Liver (tissue), 9 donors: ENCODE data around the gene TMPRSS12. TPM values are rescaled to one million over a fixed set of nuclear protein-coding genes. Genes with fewer than 3 reads are reported as not detected.
A peak's percentile ranks its signal among the peaks of the same experiment; 100 is the strongest.

Experiments
- DNase-seq: peaks from one replicate; pipeline ENCODE4 v3.0.0-alpha.2; 2017; ENCODE audit warnings: low spot score
- H3K27ac ChIP-seq, 2 donors: one replicate each; pipeline ENCODE4 v1.7.0; 2013; ENCODE audit warnings: inconsistent platforms in 2 of 2, low read length in 2 of 2, control low read depth in 1 of 2, low read depth in 1 of 2, mild to moderate bottlenecking in 1 of 2
- H3K27me3 ChIP-seq, 4 donors: one replicate each; pipeline versions ENCODE4 v1.6.1 to v1.7.0; 2013; ENCODE audit warnings: low read length in 3 of 4, inconsistent platforms in 1 of 4, mild to moderate bottlenecking in 1 of 4, moderate library complexity in 1 of 4; ENCODE audit not compliant: control insufficient read depth in 4 of 4, insufficient read depth in 4 of 4
- H3K36me3 ChIP-seq, 4 donors: one replicate each; pipeline versions ENCODE4 v1.6.1 to v1.7.0; 2013; ENCODE audit warnings: low read length in 3 of 4, mild to moderate bottlenecking in 3 of 4, low read depth in 1 of 4, moderate library complexity in 1 of 4; ENCODE audit not compliant: control insufficient read depth in 4 of 4, insufficient read depth in 3 of 4
- H3K4me1 ChIP-seq, 4 donors: one replicate each; pipeline versions ENCODE4 v1.6.1 to v1.7.0; 2013; ENCODE audit warnings: low read length in 3 of 4, mild to moderate bottlenecking in 3 of 4, moderate library complexity in 1 of 4; ENCODE audit not compliant: control insufficient read depth in 4 of 4, insufficient read depth in 4 of 4
- H3K4me3 ChIP-seq, 3 donors: one replicate each; pipeline versions ENCODE4 v1.6.1 to v1.7.0; 2013; ENCODE audit warnings: low read length in 3 of 3, control low read depth in 1 of 3, low read depth in 1 of 3, mild to moderate bottlenecking in 1 of 3
- H3K9ac ChIP-seq, 2 donors: one replicate each; pipeline ENCODE4 v1.7.0; 2013; ENCODE audit warnings: low read length in 2 of 2, mild to moderate bottlenecking in 2 of 2, moderate library complexity in 2 of 2, control low read depth in 1 of 2, low read depth in 1 of 2
- H3K9me3 ChIP-seq, 4 donors: one replicate each; pipeline versions ENCODE4 v1.6.1 to v1.7.0; 2013; ENCODE audit warnings: low read length in 3 of 4; ENCODE audit not compliant: control insufficient read depth in 4 of 4
- FOXA1 ChIP-seq: IDR thresholded peaks from 2 replicates; pipeline ENCODE4 v1.6.1; 2016; ENCODE audit warnings: antibody characterized with exemption
- FOXA2 ChIP-seq: IDR thresholded peaks from 2 replicates; pipeline ENCODE4 v1.6.1; 2016; ENCODE audit warnings: antibody characterized with exemption
- HNF4A ChIP-seq, 2 donors: conservative IDR thresholded peaks; 2 replicates each; pipeline ENCODE4 v1.6.1; 2016; ENCODE audit warnings: antibody characterized with exemption in 2 of 2, mild to moderate bottlenecking in 2 of 2
- HNF4G ChIP-seq: IDR thresholded peaks from 2 replicates; pipeline ENCODE4 v1.6.1; 2016; ENCODE audit warnings: antibody characterized with exemption
- JUND ChIP-seq, 2 donors: IDR thresholded peaks; 2 replicates each; pipeline ENCODE4 v1.6.1; 2016; ENCODE audit warnings: antibody characterized with exemption in 2 of 2
- NR2F2 ChIP-seq: IDR thresholded peaks from 2 replicates; pipeline ENCODE4 v1.6.1; 2016; ENCODE audit warnings: antibody characterized with exemption
- RAD21 ChIP-seq, 2 donors: IDR thresholded peaks; 2 replicates each; pipeline ENCODE4 v1.6.1; 2016; ENCODE audit warnings: antibody characterized with exemption in 2 of 2, mild to moderate bottlenecking in 2 of 2
- RXRA ChIP-seq, 2 donors: IDR thresholded peaks; 2 replicates each; pipeline ENCODE4 v1.6.1; 2017 to 2018; ENCODE audit warnings: antibody characterized with exemption in 2 of 2, mild to moderate bottlenecking in 1 of 2
- SP1 ChIP-seq: IDR thresholded peaks from 2 replicates; pipeline ENCODE4 v1.6.1; 2018; ENCODE audit warnings: antibody characterized with exemption, mild to moderate bottlenecking
- TAF1 ChIP-seq: conservative IDR thresholded peaks from 2 replicates; pipeline ENCODE4 v1.6.1; 2016; ENCODE audit warnings: antibody characterized with exemption, mild to moderate bottlenecking
- YY1 ChIP-seq: IDR thresholded peaks from 2 replicates; pipeline ENCODE4 v1.6.1; 2016; ENCODE audit warnings: antibody characterized with exemption, mild to moderate bottlenecking
- WGBS: extraction: QIAGEN DNeasy Blood & Tissue Kit; methylation state at CpG from one replicate; pipeline ENCODE4 v1.1.7; 2013; 5-methylcytosine and 5-hydroxymethylcytosine counted together
- polyA plus RNA-seq, 2 donors: library from polyadenylated mRNA; stranded (reverse) in 1 of 2; unstranded in 1 of 2; fragments of 200-250 nt in 1 of 2; fragments of >200 nt in 1 of 2; fragmentation: Nextera tagmentation in 1 of 2; extraction: Ambion mirVana in 1 of 2; gene quantifications; one replicate each; pipeline versions ENCODE4 v1.2.1 to v1.2.3, GENCODE V29; 2013 to 2015
- total RNA-seq, 2 donors: library from RNA; depleted of rRNA; stranded (reverse); fragments of >200 nt; gene quantifications; one replicate each; pipeline ENCODE4 v1.2.3, GENCODE V29; 2014
- TF ChIP-seq, protein P1 (sequence below): IDR thresholded peaks from 2 replicates; pipeline ENCODE4 v1.6.1; 2016; ENCODE audit warnings: antibody characterized with exemption, mild to moderate bottlenecking
- TF ChIP-seq, protein P2 (sequence below): IDR thresholded peaks from 2 replicates; pipeline ENCODE4 v1.6.1; 2016; ENCODE audit warnings: antibody characterized with exemption
- TF ChIP-seq, protein P3 (sequence below): fragments of 150-350 bp; IDR thresholded peaks from 2 replicates; pipeline ENCODE4 v1.5.1; 2017; ENCODE audit warnings: improper control_type of control experiment, low read depth, low read length; ENCODE audit not compliant: missing input control
- TF ChIP-seq, protein P4 (sequence below): IDR thresholded peaks from 2 replicates; pipeline ENCODE4 v1.6.1; 2016; ENCODE audit warnings: antibody characterized with exemption
- donor health status: healthy.
- donor health status: healthy.
- donor health status: healthy.
- donor health status: healthy.
- donor health status: healthy.

Gene TMPRSS12, protein sequence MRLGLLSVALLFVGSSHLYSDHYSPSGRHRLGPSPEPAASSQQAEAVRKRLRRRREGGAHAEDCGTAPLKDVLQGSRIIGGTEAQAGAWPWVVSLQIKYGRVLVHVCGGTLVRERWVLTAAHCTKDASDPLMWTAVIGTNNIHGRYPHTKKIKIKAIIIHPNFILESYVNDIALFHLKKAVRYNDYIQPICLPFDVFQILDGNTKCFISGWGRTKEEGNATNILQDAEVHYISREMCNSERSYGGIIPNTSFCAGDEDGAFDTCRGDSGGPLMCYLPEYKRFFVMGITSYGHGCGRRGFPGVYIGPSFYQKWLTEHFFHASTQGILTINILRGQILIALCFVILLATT
- total RNA-seq (not detected), polyA plus RNA-seq (not detected)

DNA sequence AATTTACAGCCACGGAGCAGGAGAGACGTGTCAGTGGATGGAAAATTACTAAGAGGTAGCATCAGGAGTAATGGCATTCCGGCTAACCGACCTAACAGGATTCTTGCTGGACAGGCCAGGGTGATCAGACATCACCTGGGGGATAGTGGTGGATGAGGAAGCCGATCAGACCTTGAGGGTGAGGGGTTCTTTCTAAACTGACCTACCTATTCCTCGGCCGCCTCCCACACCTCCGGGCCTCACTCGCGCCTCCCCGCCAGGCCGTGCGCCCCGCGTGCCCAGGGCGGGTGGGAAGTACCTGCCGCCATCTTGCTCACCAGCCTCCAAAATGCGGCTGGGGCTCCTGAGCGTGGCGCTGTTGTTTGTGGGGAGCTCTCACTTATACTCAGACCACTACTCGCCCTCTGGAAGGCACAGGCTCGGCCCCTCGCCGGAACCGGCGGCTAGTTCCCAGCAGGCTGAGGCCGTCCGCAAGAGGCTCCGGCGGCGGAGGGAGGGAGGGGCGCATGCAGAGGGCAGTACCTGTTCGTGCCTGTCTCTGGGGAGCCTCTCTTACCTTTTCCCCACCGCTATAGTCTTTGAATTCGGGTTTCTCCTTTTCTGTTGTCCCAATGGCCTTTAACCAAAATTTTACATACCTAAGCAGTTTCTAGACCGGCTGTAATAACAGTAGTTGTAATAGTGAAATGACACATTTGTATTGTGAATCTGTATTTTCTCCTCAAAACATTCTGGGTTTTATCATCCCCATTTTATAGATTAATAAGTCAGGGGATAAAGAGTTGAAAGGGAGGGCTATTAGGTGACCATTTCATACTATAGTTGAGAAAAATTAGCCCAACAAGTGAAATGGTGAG, at the start of gene TMPRSS12:
TMPRSS12 (plus strand) TSS at position 290 of the 857 bp plus-strand sequence; CDS start at position 329, 39 bp downstream.
- TF ChIP-seq, protein P1, sequence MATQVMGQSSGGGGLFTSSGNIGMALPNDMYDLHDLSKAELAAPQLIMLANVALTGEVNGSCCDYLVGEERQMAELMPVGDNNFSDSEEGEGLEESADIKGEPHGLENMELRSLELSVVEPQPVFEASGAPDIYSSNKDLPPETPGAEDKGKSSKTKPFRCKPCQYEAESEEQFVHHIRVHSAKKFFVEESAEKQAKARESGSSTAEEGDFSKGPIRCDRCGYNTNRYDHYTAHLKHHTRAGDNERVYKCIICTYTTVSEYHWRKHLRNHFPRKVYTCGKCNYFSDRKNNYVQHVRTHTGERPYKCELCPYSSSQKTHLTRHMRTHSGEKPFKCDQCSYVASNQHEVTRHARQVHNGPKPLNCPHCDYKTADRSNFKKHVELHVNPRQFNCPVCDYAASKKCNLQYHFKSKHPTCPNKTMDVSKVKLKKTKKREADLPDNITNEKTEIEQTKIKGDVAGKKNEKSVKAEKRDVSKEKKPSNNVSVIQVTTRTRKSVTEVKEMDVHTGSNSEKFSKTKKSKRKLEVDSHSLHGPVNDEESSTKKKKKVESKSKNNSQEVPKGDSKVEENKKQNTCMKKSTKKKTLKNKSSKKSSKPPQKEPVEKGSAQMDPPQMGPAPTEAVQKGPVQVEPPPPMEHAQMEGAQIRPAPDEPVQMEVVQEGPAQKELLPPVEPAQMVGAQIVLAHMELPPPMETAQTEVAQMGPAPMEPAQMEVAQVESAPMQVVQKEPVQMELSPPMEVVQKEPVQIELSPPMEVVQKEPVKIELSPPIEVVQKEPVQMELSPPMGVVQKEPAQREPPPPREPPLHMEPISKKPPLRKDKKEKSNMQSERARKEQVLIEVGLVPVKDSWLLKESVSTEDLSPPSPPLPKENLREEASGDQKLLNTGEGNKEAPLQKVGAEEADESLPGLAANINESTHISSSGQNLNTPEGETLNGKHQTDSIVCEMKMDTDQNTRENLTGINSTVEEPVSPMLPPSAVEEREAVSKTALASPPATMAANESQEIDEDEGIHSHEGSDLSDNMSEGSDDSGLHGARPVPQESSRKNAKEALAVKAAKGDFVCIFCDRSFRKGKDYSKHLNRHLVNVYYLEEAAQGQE = no peak
- peak; percentile 39 to 77 for TF ChIP-seq RAD21 (IDR thresholded peaks at IDR 0.05)
- no peak for TF ChIP-seq HNF4A (conservative IDR thresholded peaks at IDR 0.05)
- no peak for TF ChIP-seq RXRA (IDR thresholded peaks at IDR 0.05)
- peak; percentile 53 for TF ChIP-seq YY1
- TF ChIP-seq, protein P2, sequence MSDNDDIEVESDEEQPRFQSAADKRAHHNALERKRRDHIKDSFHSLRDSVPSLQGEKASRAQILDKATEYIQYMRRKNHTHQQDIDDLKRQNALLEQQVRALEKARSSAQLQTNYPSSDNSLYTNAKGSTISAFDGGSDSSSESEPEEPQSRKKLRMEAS = no peak
- TF ChIP-seq FOXA1 = no peak
- peak; percentile 29 for TF ChIP-seq TAF1
- no peak for TF ChIP-seq NR2F2
- no peak for TF ChIP-seq SP1
- TF ChIP-seq, protein P3, sequence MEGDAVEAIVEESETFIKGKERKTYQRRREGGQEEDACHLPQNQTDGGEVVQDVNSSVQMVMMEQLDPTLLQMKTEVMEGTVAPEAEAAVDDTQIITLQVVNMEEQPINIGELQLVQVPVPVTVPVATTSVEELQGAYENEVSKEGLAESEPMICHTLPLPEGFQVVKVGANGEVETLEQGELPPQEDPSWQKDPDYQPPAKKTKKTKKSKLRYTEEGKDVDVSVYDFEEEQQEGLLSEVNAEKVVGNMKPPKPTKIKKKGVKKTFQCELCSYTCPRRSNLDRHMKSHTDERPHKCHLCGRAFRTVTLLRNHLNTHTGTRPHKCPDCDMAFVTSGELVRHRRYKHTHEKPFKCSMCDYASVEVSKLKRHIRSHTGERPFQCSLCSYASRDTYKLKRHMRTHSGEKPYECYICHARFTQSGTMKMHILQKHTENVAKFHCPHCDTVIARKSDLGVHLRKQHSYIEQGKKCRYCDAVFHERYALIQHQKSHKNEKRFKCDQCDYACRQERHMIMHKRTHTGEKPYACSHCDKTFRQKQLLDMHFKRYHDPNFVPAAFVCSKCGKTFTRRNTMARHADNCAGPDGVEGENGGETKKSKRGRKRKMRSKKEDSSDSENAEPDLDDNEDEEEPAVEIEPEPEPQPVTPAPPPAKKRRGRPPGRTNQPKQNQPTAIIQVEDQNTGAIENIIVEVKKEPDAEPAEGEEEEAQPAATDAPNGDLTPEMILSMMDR = peak; percentile 6
- TF ChIP-seq, protein P4, sequence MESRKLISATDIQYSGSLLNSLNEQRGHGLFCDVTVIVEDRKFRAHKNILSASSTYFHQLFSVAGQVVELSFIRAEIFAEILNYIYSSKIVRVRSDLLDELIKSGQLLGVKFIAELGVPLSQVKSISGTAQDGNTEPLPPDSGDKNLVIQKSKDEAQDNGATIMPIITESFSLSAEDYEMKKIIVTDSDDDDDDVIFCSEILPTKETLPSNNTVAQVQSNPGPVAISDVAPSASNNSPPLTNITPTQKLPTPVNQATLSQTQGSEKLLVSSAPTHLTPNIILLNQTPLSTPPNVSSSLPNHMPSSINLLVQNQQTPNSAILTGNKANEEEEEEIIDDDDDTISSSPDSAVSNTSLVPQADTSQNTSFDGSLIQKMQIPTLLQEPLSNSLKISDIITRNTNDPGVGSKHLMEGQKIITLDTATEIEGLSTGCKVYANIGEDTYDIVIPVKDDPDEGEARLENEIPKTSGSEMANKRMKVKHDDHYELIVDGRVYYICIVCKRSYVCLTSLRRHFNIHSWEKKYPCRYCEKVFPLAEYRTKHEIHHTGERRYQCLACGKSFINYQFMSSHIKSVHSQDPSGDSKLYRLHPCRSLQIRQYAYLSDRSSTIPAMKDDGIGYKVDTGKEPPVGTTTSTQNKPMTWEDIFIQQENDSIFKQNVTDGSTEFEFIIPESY = no peak
- TF ChIP-seq JUND (IDR thresholded peaks at IDR 0.05) = no peak
- TF ChIP-seq FOXA2 = no peak
- no peak for TF ChIP-seq HNF4G
- H3K9ac ChIP-seq = no peak within 1 kb of the TSS
- peak; percentile 48 for DNase-seq
- 45% methylated on average over 36 of the region's 36 CpGs for WGBS
- peak within 1 kb of the TSS in 2 of 3 donors; percentile 12 to 42 for H3K4me3 ChIP-seq
- H3K9me3 ChIP-seq = peaks cover 0 to 4% (median 3%) of the 10 kb centered on the region in 4 donors
- no peak within 1 kb of the TSS for H3K27ac ChIP-seq
- H3K27me3 ChIP-seq = no peaks in the 10 kb centered on the region
- peaks cover 0 to 2% (median 0%) of the 10 kb centered on the region in 4 donors for H3K4me1 ChIP-seq
- no peaks in the 10 kb centered on the region for H3K36me3 ChIP-seq
